ENCODE measurements around the gene FADD.
"Not testable (repeated sequence)": the region's sequence is repeated elsewhere in the genome, so short reads cannot be mapped to it uniquely, and the experiment has no call there.

The FADD gene

GRCh38 chr11:70205049-70205725, 2.1 kb downstream of the FADD start:
- no peak for DNase-seq

GRCh38 chr11:70205766-70206165, 2.7 kb downstream of the FADD start:
- no peak for DNase-seq

GRCh38 chr11:70206226-70206981, 3.3 kb downstream of the FADD start:
- no peak for DNase-seq

GRCh38 chr11:70206982-70207376, 3.9 kb downstream of the FADD start:
- no peak for DNase-seq

- no peak for DNase-seq
These were observed 4.5 kb downstream of the FADD start for GRCh38 chr11:70207531-70208131.

GRCh38 chr11:70209391-70209912, 6.4 kb downstream of the FADD start:
- no peak for DNase-seq

GRCh38 chr11:70210051-70210501, 7.0 kb downstream of the FADD start:
- no peak for DNase-seq

- DNase-seq: no peak
These were observed 7.4 kb downstream of the FADD start for GRCh38 chr11:70210530-70210929.

GRCh38 chr11:70212227-70212811, 9.2 kb downstream of the FADD start:
- no peak for DNase-seq

GRCh38 chr11:70217388-70217787, 14.3 kb downstream of the FADD start:
- DNase-seq: not testable (repeated sequence)

- DNase-seq: peak; percentile 72
These were observed 15.0 kb downstream of the FADD start for GRCh38 chr11:70218076-70218475.

GRCh38 chr11:70220136-70220535, 17.0 kb downstream of the FADD start:
- peak; percentile 72 for DNase-seq

GRCh38 chr11:70220920-70221319, 17.8 kb downstream of the FADD start:
- DNase-seq: no peak

GRCh38 chr11:70225681-70226177, 22.6 kb downstream of the FADD start:
- no peak for DNase-seq

GRCh38 chr11:70226183-70226582, 23.1 kb downstream of the FADD start:
- no peak for DNase-seq

GRCh38 chr11:70226967-70227366, 23.9 kb downstream of the FADD start:
- no peak for DNase-seq

GRCh38 chr11:70229737-70230136, 26.6 kb downstream of the FADD start:
- DNase-seq: no peak

- DNase-seq: no peak
These were observed 27.2 kb downstream of the FADD start for GRCh38 chr11:70230151-70230839.

GRCh38 chr11:70230840-70231710, 28.0 kb downstream of the FADD start:
- DNase-seq: no peak

GRCh38 chr11:70233034-70233433, 29.9 kb downstream of the FADD start:
- DNase-seq: no peak

- no peak for DNase-seq
These were observed 30.4 kb downstream of the FADD start for GRCh38 chr11:70233511-70233934.

- no peak for DNase-seq
These were observed 30.9 kb downstream of the FADD start for GRCh38 chr11:70233962-70234361.

Data from NCI-H82 (cell line).